Measurements from ENCODE around the gene DYSF.

- TF ChIP-seq CTCF (conservative IDR thresholded peaks at IDR 0.05): no peak
- TF ChIP-seq ZFX (IDR thresholded peaks at IDR 0.05): no peak
Observed at GRCh38 chr2:71664161-71664560, 210.8 kb downstream of the DYSF start.

Measured in C4-2B (cell line).